Duodenal mucosa (tissue), 2 donors: ENCODE results near the gene CADPS2.
"Not testable (repeated sequence)": the region's sequence is repeated elsewhere in the genome, so short reads cannot be mapped to it uniquely, and the experiment has no call there.

ENCODE experiments used
- H3K27ac ChIP-seq: one replicate; pipeline ENCODE4 v1.7.0; 2013; ENCODE audit warnings: low read depth, low read length
- H3K27me3 ChIP-seq, 2 donors: one replicate each; pipeline ENCODE4 v1.7.0; 2013; ENCODE audit warnings: low read length in 2 of 2, control low read depth in 1 of 2; ENCODE audit not compliant: insufficient read depth in 2 of 2, control insufficient read depth in 1 of 2
- H3K36me3 ChIP-seq, 2 donors: one replicate each; pipeline ENCODE4 v1.7.0; 2013; ENCODE audit warnings: low read length in 2 of 2, control low read depth in 1 of 2; ENCODE audit not compliant: insufficient read depth in 2 of 2, control insufficient read depth in 1 of 2
- H3K4me1 ChIP-seq, 2 donors: one replicate each; pipeline ENCODE4 v1.7.0; 2013; ENCODE audit warnings: low read length in 2 of 2, control low read depth in 1 of 2; ENCODE audit not compliant: insufficient read depth in 2 of 2, control insufficient read depth in 1 of 2
- H3K4me3 ChIP-seq, 2 donors: one replicate each; pipeline ENCODE4 v1.7.0; 2013; ENCODE audit warnings: low read length in 2 of 2, low read depth in 1 of 2
- H3K9ac ChIP-seq, 2 donors: one replicate each; pipeline ENCODE4 v1.7.0; 2013; ENCODE audit warnings: low read length in 2 of 2, low read depth in 1 of 2
- H3K9me3 ChIP-seq, 2 donors: one replicate each; pipeline ENCODE4 v1.7.0; 2013; ENCODE audit warnings: low read length in 2 of 2, control low read depth in 1 of 2; ENCODE audit not compliant: control insufficient read depth in 1 of 2

CADPS2 gene

DNA sequence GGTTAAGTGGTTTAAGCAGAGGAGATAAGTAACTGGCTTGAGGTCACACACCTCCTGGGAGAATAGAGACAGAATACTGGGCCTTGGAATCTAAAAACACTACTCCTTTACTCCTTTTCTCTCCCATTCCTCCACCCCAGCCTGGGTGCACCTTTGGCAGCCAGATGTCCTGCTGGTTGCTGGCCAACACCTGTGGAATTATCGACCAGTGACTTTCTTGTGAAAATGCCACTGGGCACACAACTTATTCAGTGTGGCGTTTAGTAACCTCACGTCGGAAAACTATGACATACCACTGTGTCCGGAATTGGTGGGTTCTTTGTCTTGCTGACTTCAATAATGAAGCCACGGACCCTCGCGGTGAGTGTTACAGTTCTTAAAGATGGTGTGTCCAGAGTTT lies 213.7 kb downstream of the CADPS2 start:
- H3K27me3 ChIP-seq, result no peaks in the 10 kb centered on the region
- H3K36me3 ChIP-seq, result no peaks in the 10 kb centered on the region
- no peaks in the 10 kb centered on the region for H3K9me3 ChIP-seq
- H3K27ac ChIP-seq, result no peak overlapping the region
- H3K4me3 ChIP-seq, result no peak overlapping the region
- no peaks in the 10 kb centered on the region for H3K4me1 ChIP-seq
- no peak overlapping the region for H3K9ac ChIP-seq

DNA sequence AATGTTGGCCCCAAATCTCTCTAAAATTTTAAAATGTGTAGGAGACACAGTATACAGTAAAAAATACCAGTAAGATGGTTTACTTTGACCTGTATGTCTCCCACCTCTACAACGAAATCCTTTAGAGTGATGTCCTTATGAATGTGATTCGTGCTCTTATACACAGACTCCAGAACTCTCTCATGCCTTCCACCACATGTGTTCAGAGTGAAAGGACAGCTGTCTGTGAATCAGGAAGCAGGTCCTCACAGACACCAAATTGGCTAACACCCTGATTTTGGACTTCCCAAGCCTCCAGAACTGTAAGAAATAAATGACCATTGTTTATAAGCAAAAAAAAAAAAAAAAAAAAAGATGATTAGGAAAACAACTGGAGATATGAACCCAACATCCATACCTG lies 222.5 kb downstream of the CADPS2 start:
- Histone ChIP-seq H3K4me3 (no peak overlapping the region), H3K4me1 (no peaks in the 10 kb centered on the region), H3K27ac (no peak overlapping the region), H3K36me3 (no peaks in the 10 kb centered on the region), H3K27me3 (no peaks in the 10 kb centered on the region), H3K9ac (no peak overlapping the region), H3K9me3 (no peaks in the 10 kb centered on the region)

DNA sequence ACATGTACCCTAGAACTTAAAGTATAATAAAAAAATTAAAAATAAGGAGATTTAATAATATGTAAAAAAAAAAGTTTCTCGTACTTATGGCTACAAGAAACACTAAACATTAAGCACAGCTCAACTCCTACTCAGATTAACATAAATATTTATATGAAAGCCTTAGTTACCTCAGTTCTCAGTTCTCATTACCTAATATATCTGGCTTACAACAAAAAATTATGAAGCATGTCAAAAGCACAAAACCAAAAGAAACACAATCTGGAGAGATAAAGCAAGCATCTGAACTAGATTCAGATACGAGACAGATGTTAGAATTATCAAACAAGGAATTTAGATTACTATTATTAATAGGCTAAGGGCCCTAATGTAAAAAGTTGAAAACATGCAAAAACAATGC lies 227.4 kb downstream of the CADPS2 start:
- Histone ChIP-seq H3K27me3 (no peaks in the 10 kb centered on the region), H3K9me3 (no peaks in the 10 kb centered on the region), H3K4me3 (no peak overlapping the region), H3K9ac (no peak overlapping the region), H3K4me1 (no peaks in the 10 kb centered on the region), H3K36me3 (no peaks in the 10 kb centered on the region), H3K27ac (no peak overlapping the region)

DNA sequence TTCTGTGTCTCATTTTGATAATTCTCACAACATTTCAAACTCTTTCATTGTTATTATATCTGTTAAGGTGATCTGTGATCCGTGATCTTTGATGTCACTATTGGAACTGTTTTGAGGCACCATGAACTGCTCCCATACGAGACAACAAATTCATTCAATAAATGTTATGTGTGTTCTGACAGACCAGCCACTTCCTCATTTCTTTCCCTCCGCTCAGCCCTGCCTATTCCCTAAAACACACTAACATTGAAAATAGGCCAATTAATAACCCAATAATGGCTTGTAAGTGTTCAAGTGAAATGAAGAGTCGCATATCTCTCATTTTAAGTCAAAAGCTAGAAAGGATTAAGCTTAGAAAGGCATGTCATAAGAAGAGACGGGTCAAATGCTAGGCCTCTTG lies 232.6 kb downstream of the CADPS2 start:
- Histone ChIP-seq H3K27ac (no peak overlapping the region), H3K9ac (no peak overlapping the region), H3K9me3 (no peaks in the 10 kb centered on the region), H3K4me1 (peaks cover 0 to 8% of the 10 kb centered on the region in 2 donors), H3K4me3 (no peak overlapping the region), H3K36me3 (no peaks in the 10 kb centered on the region), H3K27me3 (no peaks in the 10 kb centered on the region)

DNA sequence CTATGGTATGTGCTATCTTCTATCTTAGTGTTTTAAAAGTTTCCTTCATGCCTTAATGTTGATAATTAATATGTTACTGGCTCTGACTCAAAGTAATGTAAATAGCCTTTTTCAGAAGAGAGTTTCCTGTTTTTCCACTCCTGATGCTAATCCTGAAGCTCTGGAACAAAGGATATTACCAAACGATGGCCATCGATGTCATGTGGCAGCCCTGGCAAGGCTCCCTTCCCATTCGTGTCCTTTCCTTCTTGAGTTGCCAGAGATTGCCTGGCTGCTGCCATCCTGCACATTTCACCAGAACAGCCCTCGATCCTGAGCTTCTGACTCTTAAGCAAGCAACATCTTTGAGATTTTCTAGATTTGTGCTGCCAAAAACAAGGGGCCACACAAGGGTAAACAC lies 233.4 kb downstream of the CADPS2 start:
- H3K27ac ChIP-seq, result no peak overlapping the region
- H3K27me3 ChIP-seq, result no peaks in the 10 kb centered on the region
- no peak overlapping the region for H3K4me3 ChIP-seq
- no peak overlapping the region for H3K9ac ChIP-seq
- no peaks in the 10 kb centered on the region for H3K36me3 ChIP-seq
- H3K9me3 ChIP-seq, result no peaks in the 10 kb centered on the region
- peaks cover 0 to 8% of the 10 kb centered on the region in 2 donors for H3K4me1 ChIP-seq

DNA sequence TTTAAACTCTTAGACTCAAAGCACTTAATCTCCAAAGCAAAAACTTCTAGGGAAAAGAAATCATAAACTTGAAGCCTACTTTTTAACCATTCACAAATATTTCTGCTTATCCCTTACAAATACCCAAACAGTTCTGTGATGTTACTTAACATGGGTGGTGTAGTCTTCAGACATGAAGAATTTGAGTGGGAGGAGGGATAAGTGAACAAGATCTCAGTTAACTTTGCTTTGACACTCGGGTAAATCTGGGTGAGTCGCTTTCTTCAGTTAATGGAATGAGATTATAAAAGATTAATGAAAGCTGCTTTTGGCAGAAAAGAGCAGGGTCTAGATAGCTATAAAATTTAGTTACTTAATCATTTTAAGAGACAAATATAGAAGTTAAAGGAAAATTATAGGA lies 234.8 kb downstream of the CADPS2 start:
- Histone ChIP-seq H3K4me3 (no peak overlapping the region), H3K27ac (no peak overlapping the region), H3K27me3 (no peaks in the 10 kb centered on the region), H3K9ac (no peak overlapping the region), H3K9me3 (no peaks in the 10 kb centered on the region), H3K4me1 (peaks cover 0 to 8% of the 10 kb centered on the region in 2 donors), H3K36me3 (no peaks in the 10 kb centered on the region)

DNA sequence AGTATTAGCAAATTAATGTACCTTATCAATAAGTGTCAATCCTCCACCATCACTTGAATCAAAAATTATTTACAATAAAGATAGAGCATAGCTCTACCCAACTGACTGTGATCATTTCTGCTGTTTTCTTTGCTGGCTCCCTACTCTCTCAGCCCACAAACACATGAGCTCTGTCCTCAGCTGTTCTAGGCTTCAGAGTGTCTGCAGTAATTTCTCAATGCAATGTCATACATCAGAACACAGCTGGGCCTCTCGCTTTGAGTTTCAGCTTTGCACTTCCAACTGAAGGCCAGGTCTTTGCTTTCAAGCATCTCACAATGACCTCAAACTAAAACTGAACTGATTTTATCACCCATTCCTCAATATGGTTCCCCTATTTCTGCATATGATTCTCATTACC lies 243.0 kb downstream of the CADPS2 start:
- Histone ChIP-seq H3K27ac (no peak overlapping the region), H3K27me3 (no peaks in the 10 kb centered on the region), H3K36me3 (peaks cover 0 to 3% of the 10 kb centered on the region in 2 donors), H3K9ac (no peak overlapping the region), H3K4me1 (no peaks in the 10 kb centered on the region), H3K4me3 (no peak overlapping the region), H3K9me3 (no peaks in the 10 kb centered on the region)

DNA sequence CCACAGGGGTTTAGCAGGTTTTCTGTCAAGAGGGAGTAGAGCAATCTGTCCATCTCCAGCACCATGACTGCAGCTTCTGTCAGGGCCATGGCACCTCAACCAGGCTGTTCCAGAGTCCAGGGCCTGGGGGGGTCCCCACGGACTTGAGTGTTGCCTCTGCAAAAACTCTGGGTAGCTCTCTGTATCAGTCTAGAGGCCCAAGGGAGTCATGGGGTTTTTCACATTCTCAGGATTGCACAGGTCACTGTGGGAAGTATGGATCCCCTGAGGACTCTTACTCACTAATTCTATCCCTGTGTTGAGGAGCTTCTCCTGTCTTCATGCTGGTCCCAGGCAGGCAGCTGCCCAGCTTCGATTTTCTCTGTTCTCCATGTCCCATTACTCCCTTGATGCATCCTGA lies 247.8 kb downstream of the CADPS2 start:
- Histone ChIP-seq H3K9me3 (no peaks in the 10 kb centered on the region), H3K9ac (no peak overlapping the region), H3K36me3 (peaks cover 0 to 3% of the 10 kb centered on the region in 2 donors), H3K4me3 (no peak overlapping the region), H3K27ac (no peak overlapping the region), H3K27me3 (no peaks in the 10 kb centered on the region), H3K4me1 (no peaks in the 10 kb centered on the region)

DNA sequence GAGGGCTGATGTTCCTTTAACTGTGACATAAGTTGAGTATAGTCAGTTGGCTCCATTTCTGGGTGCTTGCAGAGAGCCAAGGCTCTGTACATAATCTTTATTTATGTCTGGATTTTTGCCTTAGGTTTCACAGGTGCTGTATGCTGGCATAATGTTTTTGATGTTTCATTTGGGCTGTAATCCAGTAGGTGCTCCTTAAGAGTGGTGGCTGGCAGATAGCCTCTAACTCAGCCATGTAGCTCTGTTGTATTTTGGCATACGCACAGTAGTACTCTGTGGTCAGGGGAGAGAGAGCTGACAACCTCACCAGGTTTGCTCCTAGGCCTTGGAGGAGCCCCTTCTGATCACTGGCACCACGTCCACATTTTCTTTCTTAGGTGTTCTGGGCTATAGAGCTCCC lies 248.5 kb downstream of the CADPS2 start:
- Histone ChIP-seq H3K27ac (no peak overlapping the region), H3K4me3 (no peak overlapping the region), H3K36me3 (peaks cover 0 to 3% of the 10 kb centered on the region in 2 donors), H3K9me3 (no peaks in the 10 kb centered on the region), H3K4me1 (no peaks in the 10 kb centered on the region), H3K27me3 (no peaks in the 10 kb centered on the region), H3K9ac (no peak overlapping the region)

DNA sequence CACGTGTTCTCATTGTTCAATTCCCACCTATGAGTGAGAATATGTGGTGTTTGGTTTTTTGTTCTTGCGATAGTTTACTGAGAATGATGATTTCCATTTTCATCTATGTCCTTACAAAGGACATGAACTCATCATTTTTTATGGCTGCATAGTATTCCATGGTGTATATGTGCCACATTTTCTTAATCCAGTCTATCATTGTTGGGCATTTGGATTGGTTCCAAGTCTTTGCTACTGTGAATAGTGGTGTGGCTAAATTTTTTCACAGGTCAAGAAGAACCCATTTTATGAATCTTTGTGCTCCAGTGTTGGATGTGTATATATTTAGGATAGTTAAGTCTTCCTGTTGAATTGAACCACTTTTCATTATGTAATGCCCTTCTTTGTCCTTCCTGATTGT lies 250.8 kb downstream of the CADPS2 start:
- H3K27ac ChIP-seq, H3K9ac ChIP-seq, H3K36me3 ChIP-seq, H3K27me3 ChIP-seq, H3K4me3 ChIP-seq, H3K9me3 ChIP-seq, H3K4me1 ChIP-seq: not testable (repeated sequence)

DNA sequence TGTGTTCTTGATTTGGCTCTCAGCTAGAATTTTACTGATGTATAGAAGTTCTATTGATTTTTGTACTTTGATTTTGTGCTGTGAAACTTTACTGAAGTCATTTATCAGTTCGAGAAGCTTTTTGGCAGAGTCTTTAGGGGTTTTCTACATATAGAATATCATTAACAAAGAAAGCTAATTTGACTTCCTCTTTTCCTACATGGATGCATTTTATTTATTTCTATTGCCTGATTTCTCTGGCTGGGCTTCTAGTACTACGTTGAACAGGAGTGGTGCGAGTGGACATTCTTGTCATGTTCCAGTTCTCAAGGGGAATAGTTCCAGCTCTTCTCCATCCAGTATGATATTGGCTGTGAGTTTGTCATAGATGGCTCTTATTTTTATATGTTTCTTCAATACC lies 252.8 kb downstream of the CADPS2 start:
- no peaks in the 10 kb centered on the region for H3K27me3 ChIP-seq
- peaks cover 0 to under 1% of the 10 kb centered on the region in 2 donors for H3K36me3 ChIP-seq
- H3K4me1 ChIP-seq, result peaks cover 0 to 4% of the 10 kb centered on the region in 2 donors
- no peak overlapping the region for H3K27ac ChIP-seq
- H3K9me3 ChIP-seq, result no peaks in the 10 kb centered on the region
- no peak overlapping the region for H3K9ac ChIP-seq
- no peak overlapping the region for H3K4me3 ChIP-seq
